ENCODE data around the gene ELMO3. TPM values are rescaled to one million over a fixed set of nuclear protein-coding genes. Genes with fewer than 3 reads are reported as not detected.

Gene ELMO3
- total RNA-seq, 1 experiment from 2014 or later: 8.6 TPM

- H3K27me3 ChIP-seq (ENCODE audit: insufficient read depth, low read length): peaks cover 78% of the 10 kb centered on the region
- no peak overlapping the region for H4K8ac ChIP-seq (replicated peaks; ENCODE audit: insufficient read length, low read depth, low read length)
- no peak overlapping the region for H3K18ac ChIP-seq (ENCODE audit: insufficient read length, low read depth, low read length)
- H3K4ac ChIP-seq (ENCODE audit: low read depth, low read length): no peak overlapping the region
- H4K5ac ChIP-seq (ENCODE audit: insufficient read length, low read depth, low read length): no peak overlapping the region
- H3K27ac ChIP-seq (ENCODE audit: insufficient read length, low read depth, low read length): no peak overlapping the region
- H3K4me1 Mint-ChIP-seq: peaks cover 25 to 57% of the 10 kb centered on the region in 2 experiments
- H3K56ac ChIP-seq (ENCODE audit: insufficient read length, low read depth, low read length): no peak overlapping the region
- DNase-seq: no peak
- H3K4me1 ChIP-seq (ENCODE audit: insufficient read depth, low read length): peaks cover 4% of the 10 kb centered on the region; the same call in 1 of the 2 replicates
- H2BK20ac ChIP-seq (ENCODE audit: low read depth, low read length, poor library complexity, severe bottlenecking): no peak overlapping the region
- WGBS (ENCODE audit: extremely low coverage, insufficient read length, low lambda C conversion rate): no CpG with 5 or more reads among the region's 7 CpGs
- H3K79me1 ChIP-seq (ENCODE audit: insufficient read depth, low read depth, low read length, poor library complexity, severe bottlenecking): no peaks in the 10 kb centered on the region
- peaks cover 0 to 3% of the 10 kb centered on the region in 2 experiments; a peak in 1 of 5 replicates for H3K9me3 Mint-ChIP-seq
- H3K9ac ChIP-seq (ENCODE audit: extremely low read depth, insufficient read length, low read length): no peak overlapping the region
- peaks cover 92% of the 10 kb centered on the region for H3K27me3 Mint-ChIP-seq (ENCODE audit: low read depth)
- H2BK5ac ChIP-seq (ENCODE audit: insufficient read length, low read length): no peak overlapping the region
- no peaks in the 10 kb centered on the region for H3K79me2 ChIP-seq (ENCODE audit: insufficient read depth, low read length)
- H4K20me1 ChIP-seq (ENCODE audit: control insufficient read depth, insufficient read depth, insufficient read length): no peaks in the 10 kb centered on the region
- H2BK12ac ChIP-seq (ENCODE audit: insufficient read length, low read depth, low read length): no peak overlapping the region
- no peak overlapping the region for H2AK5ac ChIP-seq (ENCODE audit: insufficient read length, low read length)
- H3K23me2 ChIP-seq (ENCODE audit: insufficient read length, low read depth, low read length, poor library complexity, severe bottlenecking): peaks cover 14% of the 10 kb centered on the region
- H4K91ac ChIP-seq (ENCODE audit: insufficient read length, low read depth, low read length): no peak overlapping the region
- no peak for TF ChIP-seq CTCF (conservative IDR thresholded peaks at IDR 0.05)
- no peaks in the 10 kb centered on the region; a peak in 1 of 7 replicates for H3K36me3 Mint-ChIP-seq (ENCODE audit: insufficient read depth in 1 of 3, low read depth in 3 of 3)
- H2BK15ac ChIP-seq (ENCODE audit: low read depth, low read length): no peak overlapping the region
- H3K4me3 Mint-ChIP-seq: no peak overlapping the region
- H2AFZ ChIP-seq (ENCODE audit: low read length): no peak overlapping the region
- H3K4me2 ChIP-seq (ENCODE audit: insufficient read depth, insufficient read length, low read length): no peak overlapping the region
- H3K23ac ChIP-seq (ENCODE audit: insufficient read length, low read depth, low read length): no peak overlapping the region
- H3T11ph ChIP-seq (ENCODE audit: low read length): no peak overlapping the region
- no peaks in the 10 kb centered on the region for H3K9me3 ChIP-seq (ENCODE audit: control insufficient read depth, low read depth, low read length)
- H3K27ac Mint-ChIP-seq: no peak overlapping the region
- no peak overlapping the region for H2BK120ac ChIP-seq (ENCODE audit: low read depth, low read length, poor library complexity, severe bottlenecking)
- no peak overlapping the region for H3K14ac ChIP-seq (ENCODE audit: insufficient read depth, low read length)
Observed at GRCh38 chr16:67167588-67167987, 31.3 kb upstream of the ELMO3 start.

All from H9 (cell line).